HCT116 (cell line): ENCODE results near the gene CNTROB. TPM values are rescaled to one million over a fixed set of nuclear protein-coding genes. Genes with fewer than 3 reads are reported as not detected.

ENCODE experiments used
- ATAC-seq: fragments of 200-7000 bp; cut with Tn5 transposase; 2 replicates; pipeline ENCODE4 v1.9.1; 2020; ENCODE audit warnings: mild to moderate bottlenecking, moderate library complexity
- BruUV-seq: library from RNA; stranded (reverse); fragments of 400-500 nt; replicated peaks from 2 replicates; lab custom pipeline; 2021; lab: Mats Ljungman, UMichigan
- CTCF ChIA-PET: fragments of 300-600 bp; sonication (Branson Sonifier 250); formaldehyde crosslinking; loops from one replicate; lab custom pipeline; 2021; ENCODE audit warnings: antibody characterized with exemption; lab: Charles Lee
- POLR2A ChIA-PET: fragments of 300-600, 350-600 bp; sonication (Branson Sonifier 250); formaldehyde crosslinking; loops from one replicate; lab custom pipeline; 2021; ENCODE audit warnings: antibody characterized with exemption; lab: Charles Lee
- RAD21 ChIA-PET, 2 experiments: fragments of 300-600 bp; sonication (Branson Sonifier 250); formaldehyde crosslinking; loops; one replicate each; lab custom pipeline; 2023; ENCODE audit warnings: low total read pairs in 2 of 2; ENCODE audit not compliant: uncharacterized antibody in 2 of 2, unreplicated experiment in 2 of 2, low non-redundant PET in 1 of 2; lab: Charles Lee
- DNase-seq: peaks from one replicate; pipeline ENCODE4 v3.0.0-alpha.2; 2010; ENCODE audit warnings: low read depth, low spot score
- H2AFZ ChIP-seq: fragments of 200-600 bp; shearing (Covaris generic), sonication (generic); 2 replicates; pipeline ENCODE4 v1.6.1; 2017; ENCODE audit warnings: low read depth, mixed run types, mixed read lengths, antibody characterized with exemption, low read length; ENCODE audit not compliant: poor library complexity, severe bottlenecking
- H3K27ac ChIP-seq: 2 replicates; pipeline ENCODE4 v1.5.1; 2012; ENCODE audit warnings: low read depth, low read length
- H3K27me3 ChIP-seq: fragments of 200-600 bp; sonication (generic); 2 replicates; pipeline ENCODE4 v1.6.1; 2016; ENCODE audit warnings: mixed run types, low read length, mixed read lengths; ENCODE audit not compliant: insufficient read depth
- H3K36me3 ChIP-seq, 2 experiments: fragments of 200-500 bp in 1 of 2; fragments of 200-600 bp in 1 of 2; sonication (Bioruptor generic) in 1 of 2; sonication (generic) in 1 of 2; 2 replicates each; pipeline versions ENCODE4 v1.5.1 to v1.6.1; 2014 to 2016; ENCODE audit warnings: low read length in 2 of 2, inconsistent platforms in 1 of 2, mixed read lengths in 1 of 2, mixed run types in 1 of 2; ENCODE audit not compliant: insufficient read depth in 2 of 2, control insufficient read depth in 1 of 2
- H3K4me1 ChIP-seq, 2 experiments: fragments of 200-600 bp in 1 of 2; sonication (generic) in 1 of 2; 2 replicates each; pipeline versions ENCODE4 v1.5.1 to v1.6.1; 2012 to 2017; ENCODE audit warnings: low read length in 2 of 2, inconsistent platforms in 1 of 2, mild to moderate bottlenecking in 1 of 2, mixed read lengths in 1 of 2, mixed run types in 1 of 2, moderate library complexity in 1 of 2; ENCODE audit not compliant: insufficient read depth in 2 of 2, control insufficient read depth in 1 of 2
- H3K4me2 ChIP-seq: fragments of 200-600 bp; sonication (generic); 2 replicates; pipeline ENCODE4 v1.6.1; 2017; ENCODE audit warnings: mixed run types, low read length, mixed read lengths
- H3K4me3 ChIP-seq, 2 experiments: fragments of 200-600 bp in 1 of 2; sonication (generic) in 1 of 2; replicated peaks in 1 of 2; 2 replicates each; pipeline ENCODE4 v1.5.1; 2011 to 2016; ENCODE audit warnings: low read length in 2 of 2, control low read depth in 1 of 2, low read depth in 1 of 2, mild to moderate bottlenecking in 1 of 2, mixed read lengths in 1 of 2, mixed run types in 1 of 2
- H3K79me2 ChIP-seq: fragments of 200-600 bp; sonication (generic); 2 replicates; pipeline ENCODE4 v1.6.1; 2017; ENCODE audit warnings: mild to moderate bottlenecking, mixed run types, low read length, moderate library complexity, mixed read lengths; ENCODE audit not compliant: insufficient read depth
- H3K9ac ChIP-seq: fragments of 200-600 bp; sonication (generic); 2 replicates; pipeline ENCODE4 v1.6.1; 2016; ENCODE audit warnings: low read length, mixed read lengths
- H3K9me2 ChIP-seq: fragments of 200-600 bp; sonication (generic), shearing (Covaris generic); 2 replicates; pipeline ENCODE4 v1.6.1; 2017; ENCODE audit warnings: mixed run types, mild to moderate bottlenecking, moderate library complexity; ENCODE audit not compliant: insufficient read depth
- H3K9me3 ChIP-seq, 2 experiments: fragments of 200-500 bp in 1 of 2; fragments of 200-600 bp in 1 of 2; sonication (Bioruptor generic) in 1 of 2; sonication (generic) in 1 of 2; 2 replicates each; pipeline ENCODE4 v1.6.1; 2014 to 2017; ENCODE audit warnings: low read length in 2 of 2, mixed read lengths in 2 of 2, inconsistent platforms in 1 of 2, low read depth in 1 of 2, mild to moderate bottlenecking in 1 of 2, mixed run types in 1 of 2, moderate library complexity in 1 of 2; ENCODE audit not compliant: control insufficient read depth in 1 of 2, insufficient read depth in 1 of 2
- H4K20me1 ChIP-seq: fragments of 200-600 bp; sonication (generic), shearing (Covaris generic); 2 replicates; pipeline ENCODE4 v1.6.1; 2017; ENCODE audit warnings: mixed run types, mild to moderate bottlenecking, moderate library complexity; ENCODE audit not compliant: insufficient read depth
- CTCF ChIP-seq, 3 experiments: fragments of 200-600 bp in 1 of 3; sonication (generic) in 1 of 3; IDR thresholded peaks in 2 of 3; conservative IDR thresholded peaks in 1 of 3; 2 replicates each; pipeline ENCODE4 v1.5.1; 2012 to 2017; ENCODE audit warnings: low read depth in 2 of 3, low read length in 2 of 3, antibody characterized with exemption in 1 of 3, borderline replicate concordance in 1 of 3, control low read depth in 1 of 3, mild to moderate bottlenecking in 1 of 3, mixed read lengths in 1 of 3, mixed run types in 1 of 3, moderate library complexity in 1 of 3; ENCODE audit not compliant: insufficient read depth in 1 of 3
- EZH2 ChIP-seq: fragments of 200-600 bp; sonication (generic); IDR thresholded peaks from 2 replicates; pipeline ENCODE4 v1.6.1; 2017; ENCODE audit warnings: antibody characterized with exemption, mixed run types
- MAX ChIP-seq: IDR thresholded peaks from 2 replicates; pipeline ENCODE4 v1.6.1; 2012
- POLR2AphosphoS5 ChIP-seq: IDR thresholded peaks from 2 replicates; pipeline ENCODE4 v1.6.1; 2011; ENCODE audit warnings: mild to moderate bottlenecking, low read depth, low read length, moderate library complexity
- RAD21 ChIP-seq: IDR thresholded peaks from 2 replicates; pipeline ENCODE4 v1.6.1; 2012; ENCODE audit warnings: low read depth, mild to moderate bottlenecking
- SP1 ChIP-seq: IDR thresholded peaks from 2 replicates; pipeline ENCODE4 v1.6.1; 2012; ENCODE audit warnings: low read depth
- intact Hi-C: fragments of 100-400 bp; cut with micrococcal nuclease; formaldehyde crosslinking; loops from 2 replicates; pipeline ENCODE4 v1.10.0; 2022
- total RNA-seq: library from RNA; stranded (reverse); gene quantifications from one replicate; pipeline ENCODE4 v1.2.1, GENCODE V29; 2021; ENCODE audit not compliant: unreplicated experiment
- TF ChIP-seq, protein P1 (sequence below): IDR thresholded peaks from 2 replicates; pipeline ENCODE4 v1.6.1; 2012; ENCODE audit warnings: low read depth
- TF ChIP-seq, protein P2 (sequence below): IDR thresholded peaks from 2 replicates; pipeline ENCODE4 v1.6.1; 2012

Gene CNTROB
- total RNA-seq, 1 experiment from 2014 or later, result 54.6 TPM

GRCh38 chr17:7916808-7917207, 15.2 kb upstream of the CNTROB start:
- Histone ChIP-seq H2AFZ (no peak overlapping the region), H3K4me2 (no peak overlapping the region)

More at GRCh38 chr17:7916808-7917207, 15.2 kb upstream of the CNTROB start:
- Histone ChIP-seq H4K20me1 (no peaks in the 10 kb centered on the region), H3K36me3 (no peaks in the 10 kb centered on the region)
- POLR2A ChIA-PET, result interaction anchor here (1.2 to 2.3 kb wide), 2 partner anchors 10 to 80 kb away, joined by 3 to 8 read pairs; no protein-coding TSS in a partner anchor
- TF ChIP-seq SP1 (no peak), EZH2 (no peak), MAX (no peak), POLR2AphosphoS5 (no peak), CTCF (IDR thresholded peaks at IDR 0.05 in 2 of 3, conservative IDR thresholded peaks at IDR 0.05 in 1 of 3; ENCODE audit: borderline replicate concordance in 1 of 3, insufficient read depth in 1 of 3, low read depth in 2 of 3, low read length in 2 of 3) (no peak), RAD21 (no peak)
- TF ChIP-seq, protein P1, sequence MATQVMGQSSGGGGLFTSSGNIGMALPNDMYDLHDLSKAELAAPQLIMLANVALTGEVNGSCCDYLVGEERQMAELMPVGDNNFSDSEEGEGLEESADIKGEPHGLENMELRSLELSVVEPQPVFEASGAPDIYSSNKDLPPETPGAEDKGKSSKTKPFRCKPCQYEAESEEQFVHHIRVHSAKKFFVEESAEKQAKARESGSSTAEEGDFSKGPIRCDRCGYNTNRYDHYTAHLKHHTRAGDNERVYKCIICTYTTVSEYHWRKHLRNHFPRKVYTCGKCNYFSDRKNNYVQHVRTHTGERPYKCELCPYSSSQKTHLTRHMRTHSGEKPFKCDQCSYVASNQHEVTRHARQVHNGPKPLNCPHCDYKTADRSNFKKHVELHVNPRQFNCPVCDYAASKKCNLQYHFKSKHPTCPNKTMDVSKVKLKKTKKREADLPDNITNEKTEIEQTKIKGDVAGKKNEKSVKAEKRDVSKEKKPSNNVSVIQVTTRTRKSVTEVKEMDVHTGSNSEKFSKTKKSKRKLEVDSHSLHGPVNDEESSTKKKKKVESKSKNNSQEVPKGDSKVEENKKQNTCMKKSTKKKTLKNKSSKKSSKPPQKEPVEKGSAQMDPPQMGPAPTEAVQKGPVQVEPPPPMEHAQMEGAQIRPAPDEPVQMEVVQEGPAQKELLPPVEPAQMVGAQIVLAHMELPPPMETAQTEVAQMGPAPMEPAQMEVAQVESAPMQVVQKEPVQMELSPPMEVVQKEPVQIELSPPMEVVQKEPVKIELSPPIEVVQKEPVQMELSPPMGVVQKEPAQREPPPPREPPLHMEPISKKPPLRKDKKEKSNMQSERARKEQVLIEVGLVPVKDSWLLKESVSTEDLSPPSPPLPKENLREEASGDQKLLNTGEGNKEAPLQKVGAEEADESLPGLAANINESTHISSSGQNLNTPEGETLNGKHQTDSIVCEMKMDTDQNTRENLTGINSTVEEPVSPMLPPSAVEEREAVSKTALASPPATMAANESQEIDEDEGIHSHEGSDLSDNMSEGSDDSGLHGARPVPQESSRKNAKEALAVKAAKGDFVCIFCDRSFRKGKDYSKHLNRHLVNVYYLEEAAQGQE, result no peak
- TF ChIP-seq, protein P2, sequence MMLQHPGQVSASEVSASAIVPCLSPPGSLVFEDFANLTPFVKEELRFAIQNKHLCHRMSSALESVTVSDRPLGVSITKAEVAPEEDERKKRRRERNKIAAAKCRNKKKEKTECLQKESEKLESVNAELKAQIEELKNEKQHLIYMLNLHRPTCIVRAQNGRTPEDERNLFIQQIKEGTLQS, result no peak
- TF ChIP-seq, all 23 proteins: peak for 0
- Histone ChIP-seq H3K4me3 (no peak overlapping the region), H3K9ac (no peak overlapping the region), H3K9me3 (no peaks in the 10 kb centered on the region), H3K27me3 (no peaks in the 10 kb centered on the region), H3K79me2 (no peaks in the 10 kb centered on the region), H3K9me2 (no peaks in the 10 kb centered on the region), H3K4me1 (peaks cover 10 to 28% of the 10 kb centered on the region in 2 experiments; a peak in 3 of 4 replicates), H3K27ac (no peak overlapping the region)
- no TSS peak for BruUV-seq
- DNase-seq (no peak), ATAC-seq (no peak)
- ChIA-PET RAD21 (no interaction called here), CTCF (interaction anchor here (2.1 kb wide), 1 partner anchor 125 kb away, joined by 7 read pairs; no protein-coding TSS in a partner anchor)
- intact Hi-C loops, result no loop called here
